Fibroblast of villous mesenchyme (primary cell): ENCODE results near the gene PCP2. TPM values are rescaled to one million over a fixed set of nuclear protein-coding genes. Genes with fewer than 3 reads are reported as not detected.

Experiments
- DNase-seq: peaks from one replicate; pipeline ENCODE4 v3.0.0-alpha.2; 2010; ENCODE audit warnings: low read depth
- H3K4me3 ChIP-seq: 2 replicates; pipeline ENCODE4 v1.5.1; 2011; ENCODE audit warnings: low read depth, mild to moderate bottlenecking, low read length
- CTCF ChIP-seq: IDR thresholded peaks from 2 replicates; pipeline ENCODE4 v1.5.1; 2012; ENCODE audit warnings: low read depth, mild to moderate bottlenecking, low read length; ENCODE audit not compliant: insufficient read depth
- total RNA-seq: library from RNA; depleted of rRNA; stranded (reverse); fragments of >200 nt; gene quantifications from 2 replicates; pipeline ENCODE4 v1.2.3, GENCODE V29; 2012

The PCP2 gene
- total RNA-seq, 1 donor = 0.43 TPM

GRCh38 chr19:7618771-7619510 is 14.6 kb downstream of the PCP2 start:
- no peak overlapping the region for H3K4me3 ChIP-seq
- no peak for DNase-seq
- no peak for TF ChIP-seq CTCF

GRCh38 chr19:7618348-7618747 is 15.2 kb downstream of the PCP2 start:
- H3K4me3 ChIP-seq = no peak overlapping the region
- no peak for DNase-seq
- TF ChIP-seq CTCF = no peak

- TF ChIP-seq CTCF = no peak
- no peak for DNase-seq
- no peak overlapping the region for H3K4me3 ChIP-seq
Measured at GRCh38 chr19:7617735-7618134, 15.8 kb downstream of the PCP2 start.

GRCh38 chr19:7617172-7617571 is 16.3 kb downstream of the PCP2 start:
- DNase-seq = no peak
- TF ChIP-seq CTCF = no peak
- no peak overlapping the region for H3K4me3 ChIP-seq

- no peak for DNase-seq
- TF ChIP-seq CTCF = no peak
- no peak overlapping the region for H3K4me3 ChIP-seq
Measured at GRCh38 chr19:7614859-7615741, 18.4 kb downstream of the PCP2 start.

GRCh38 chr19:7612282-7613274 is 20.9 kb downstream of the PCP2 start:
- DNase-seq = no peak
- no peak for TF ChIP-seq CTCF
- no peak overlapping the region for H3K4me3 ChIP-seq
